OCI-LY3 (cell line): ENCODE data around the gene MRPL4.
"Not testable (repeated sequence)": the region's sequence is repeated elsewhere in the genome, so short reads cannot be mapped to it uniquely, and the experiment has no call there.

Experiments
- H2AFZ ChIP-seq: fragments of 200-600, 300-600 bp; shearing (Covaris generic); 2 replicates; pipeline ENCODE4 v1.6.0; 2014; ENCODE audit warnings: antibody characterized with exemption, low read depth, low read length
- H3K27ac ChIP-seq: fragments of 200-600, 300-600 bp; sonication (generic); 2 replicates; pipeline ENCODE4 v1.5.1; 2014; ENCODE audit warnings: mild to moderate bottlenecking, low read length, moderate library complexity, mixed read lengths
- H3K27me3 ChIP-seq: fragments of 200-600, 300-600 bp; sonication (generic); 2 replicates; pipeline ENCODE4 v1.6.1; 2014; ENCODE audit warnings: low read depth, low read length, mixed read lengths
- H3K36me3 ChIP-seq: fragments of 200-600, 300-600 bp; sonication (generic); replicated peaks from 2 replicates; pipeline ENCODE3; 2014; ENCODE audit warnings: low read depth, low read length, mixed read lengths
- H3K4me1 ChIP-seq: fragments of 300-600, 200-600 bp; sonication (generic); 2 replicates; pipeline ENCODE4 v1.6.1; 2014; ENCODE audit warnings: low read length, mixed read lengths
- H3K4me2 ChIP-seq: fragments of 200-600, 300-600 bp; sonication (generic); 2 replicates; pipeline ENCODE4 v1.6.1; 2014; ENCODE audit warnings: low read length, mixed read lengths
- H3K4me3 ChIP-seq: fragments of 300-600, 200-600 bp; sonication (generic); 2 replicates; pipeline ENCODE4 v1.5.1; 2014; ENCODE audit warnings: antibody characterized with exemption, mild to moderate bottlenecking, low read length, moderate library complexity
- H3K79me2 ChIP-seq: fragments of 300-600, 200-600 bp; shearing (Covaris generic); 2 replicates; pipeline ENCODE4 v1.6.1; 2014; ENCODE audit warnings: mild to moderate bottlenecking, low read length, mixed read lengths
- H3K9ac ChIP-seq: fragments of 300-600, 200-600 bp; shearing (Covaris generic); 2 replicates; pipeline ENCODE4 v1.6.0; 2014; ENCODE audit warnings: mild to moderate bottlenecking, low read length, moderate library complexity
- H3K9me3 ChIP-seq: fragments of 200-600, 300-600 bp; shearing (Covaris generic); 2 replicates; pipeline ENCODE4 v1.6.1; 2014; ENCODE audit warnings: low read length, mixed read lengths; ENCODE audit not compliant: insufficient read depth
- H4K20me1 ChIP-seq: fragments of 200-600, 300-600 bp; sonication (generic); 2 replicates; pipeline ENCODE4 v1.6.1; 2016; ENCODE audit warnings: low read length, mixed read lengths; ENCODE audit not compliant: insufficient read depth
- CTCF ChIP-seq: fragments of 200-600, 300-600 bp; sonication (generic); IDR thresholded peaks from 2 replicates; pipeline ENCODE4 v1.5.1; 2014; ENCODE audit warnings: antibody characterized with exemption, low read length, low read depth
- EZH2phosphoT487 ChIP-seq: fragments of 200-600 bp; shearing (Covaris generic); IDR thresholded peaks from 2 replicates; pipeline ENCODE4 v1.6.1; 2018; ENCODE audit warnings: antibody characterized with exemption, mixed run types, low read depth

MRPL4 gene

GRCh38 chr19:10235003-10235402 lies 17.0 kb upstream of the MRPL4 start:
- TF ChIP-seq EZH2phosphoT487, result no peak
- no peak for TF ChIP-seq CTCF
- Histone ChIP-seq H2AFZ (no peak overlapping the region), H3K4me3 (no peak overlapping the region), H3K79me2 (peaks cover 9% of the 10 kb centered on the region), H3K27ac (no peak overlapping the region), H3K36me3 (no peaks in the 10 kb centered on the region), H4K20me1 (no peaks in the 10 kb centered on the region), H3K4me2 (no peak overlapping the region; the same call in 1 of the 2 replicates), H3K9ac (no peak overlapping the region), H3K27me3 (no peaks in the 10 kb centered on the region), H3K9me3 (no peaks in the 10 kb centered on the region), H3K4me1 (peaks cover 60% of the 10 kb centered on the region)

- Histone ChIP-seq H3K4me2 (peak overlapping the region; percentile 95), H3K4me1 (peaks cover 63% of the 10 kb centered on the region), H3K27ac (peak overlapping the region; percentile 85), H3K9ac (peak overlapping the region; percentile 90; the same call in 1 of the 2 replicates), H3K4me3 (peak overlapping the region; percentile 80)
- not testable (repeated sequence) for H4K20me1 ChIP-seq, H3K9me3 ChIP-seq, H3K27me3 ChIP-seq, H2AFZ ChIP-seq, H3K36me3 ChIP-seq, H3K79me2 ChIP-seq
Observed at GRCh38 chr19:10235409-10235808, 16.6 kb upstream of the MRPL4 start.

GRCh38 chr19:10237702-10238101 lies 14.3 kb upstream of the MRPL4 start:
- Histone ChIP-seq H4K20me1 (no peaks in the 10 kb centered on the region), H3K27ac (no peak overlapping the region), H3K9ac (no peak overlapping the region), H2AFZ (no peak overlapping the region), H3K9me3 (no peaks in the 10 kb centered on the region), H3K36me3 (no peaks in the 10 kb centered on the region), H3K4me3 (no peak overlapping the region), H3K4me1 (peaks cover 61% of the 10 kb centered on the region), H3K4me2 (no peak overlapping the region), H3K27me3 (no peaks in the 10 kb centered on the region), H3K79me2 (no peaks in the 10 kb centered on the region)
- TF ChIP-seq EZH2phosphoT487, result no peak
- TF ChIP-seq CTCF, result no peak

GRCh38 chr19:10238172-10238783 lies 13.7 kb upstream of the MRPL4 start:
- TF ChIP-seq EZH2phosphoT487, result no peak
- no peak for TF ChIP-seq CTCF
- H4K20me1 ChIP-seq, result no peaks in the 10 kb centered on the region
- no peaks in the 10 kb centered on the region for H3K9me3 ChIP-seq
- no peaks in the 10 kb centered on the region for H3K79me2 ChIP-seq
- H3K4me2 ChIP-seq, result peak overlapping the region; percentile 46; the same call in 1 of the 2 replicates
- H3K27ac ChIP-seq, result peak overlapping the region; percentile 51
- H3K4me1 ChIP-seq, result peaks cover 64% of the 10 kb centered on the region
- H2AFZ ChIP-seq, result no peak overlapping the region
- H3K9ac ChIP-seq, result no peak overlapping the region
- no peak overlapping the region for H3K4me3 ChIP-seq
- H3K27me3 ChIP-seq, result no peaks in the 10 kb centered on the region
- H3K36me3 ChIP-seq, result no peaks in the 10 kb centered on the region

- not testable (repeated sequence) for H3K4me2 ChIP-seq, H3K79me2 ChIP-seq, H3K36me3 ChIP-seq, H4K20me1 ChIP-seq, H3K9ac ChIP-seq, H3K27me3 ChIP-seq, H3K4me3 ChIP-seq, H2AFZ ChIP-seq, H3K27ac ChIP-seq, H3K9me3 ChIP-seq
- H3K4me1 ChIP-seq, result peaks cover 60% of the 10 kb centered on the region
Observed at GRCh38 chr19:10241826-10242449, 10.1 kb upstream of the MRPL4 start.
